Pulmonary artery endothelial cell (primary cell): ENCODE measurements around the gene RAI1. TPM values are rescaled to one million over a fixed set of nuclear protein-coding genes. Genes with fewer than 3 reads are reported as not detected.

Experiments
- DNase-seq: peaks from one replicate; pipeline ENCODE4 v3.0.0-alpha.2; 2011; ENCODE audit warnings: low read depth, low spot score
- total RNA-seq: library from RNA; depleted of rRNA; stranded (reverse); fragments of >200 nt; gene quantifications from 2 replicates; pipeline ENCODE4 v1.2.3, GENCODE V29; 2014

The RAI1 gene
- total RNA-seq, 1 donor from 2014 or later = 9.5 TPM

DNA sequence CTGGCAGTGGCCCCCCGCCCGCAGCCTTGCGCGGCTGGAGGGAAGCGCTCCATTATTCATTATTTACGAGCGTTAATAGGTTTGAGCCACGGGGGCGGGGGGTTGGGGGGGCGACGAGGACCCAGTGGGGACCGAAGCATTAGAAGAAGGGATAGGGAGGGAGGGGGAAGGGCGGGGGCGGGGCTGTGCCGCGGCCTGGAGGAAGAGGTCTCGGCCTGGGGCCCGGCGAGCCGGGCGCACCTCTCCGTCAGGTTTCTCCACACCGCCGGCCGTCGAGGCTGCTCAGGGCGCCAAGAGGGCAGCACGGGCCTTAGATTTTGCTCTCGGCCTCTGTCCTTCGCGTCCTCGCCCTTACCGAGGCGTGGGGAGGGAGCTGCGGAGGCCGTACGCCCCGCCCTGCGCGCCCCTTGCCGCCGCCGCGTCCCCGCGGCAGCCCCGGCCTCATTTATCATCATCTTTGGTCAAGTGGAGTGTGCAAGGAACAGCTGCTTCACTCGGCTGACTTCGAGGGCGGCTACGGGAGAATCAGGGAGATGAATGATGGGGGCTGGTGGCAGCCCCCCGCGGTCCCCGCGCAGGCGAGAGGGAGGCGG lies 101.4 kb downstream of the RAI1 start:
- DNase-seq = no peak

- DNase-seq = no peak
These were observed 102.0 kb downstream of the RAI1 start for GRCh38 chr17:17783116-17783824.

GRCh38 chr17:17783825-17784656 lies 102.8 kb downstream of the RAI1 start:
- no peak for DNase-seq

DNA sequence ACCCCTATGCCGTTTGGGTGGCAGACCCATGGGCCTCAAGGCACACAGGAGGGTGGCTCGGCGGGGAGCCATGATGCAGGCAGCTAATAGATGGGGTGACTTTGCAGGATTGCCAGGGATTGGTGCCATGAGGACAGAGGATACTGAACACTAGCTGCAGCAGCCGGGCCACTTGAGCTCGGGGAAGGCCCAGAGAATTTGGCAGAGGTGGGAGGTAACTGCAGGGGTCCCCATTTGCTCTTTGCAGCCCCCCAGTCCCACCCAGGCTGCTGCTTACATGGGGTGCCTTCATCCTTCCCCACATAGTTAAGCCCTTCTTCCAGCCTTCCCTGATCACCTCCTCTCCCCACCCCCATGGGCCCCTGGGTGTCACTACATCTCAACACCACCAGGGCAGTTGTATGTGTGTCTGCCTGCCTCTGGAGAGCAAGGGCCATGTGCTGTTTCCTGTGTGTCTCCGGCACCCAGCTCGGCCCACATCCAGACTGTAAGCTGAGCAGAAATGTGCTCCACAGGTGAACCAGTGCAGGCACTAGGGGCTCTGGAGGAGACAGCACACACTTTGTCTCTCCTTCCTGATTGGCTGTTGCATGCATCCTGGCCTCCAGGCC lies 103.5 kb downstream of the RAI1 start:
- DNase-seq = no peak

DNA sequence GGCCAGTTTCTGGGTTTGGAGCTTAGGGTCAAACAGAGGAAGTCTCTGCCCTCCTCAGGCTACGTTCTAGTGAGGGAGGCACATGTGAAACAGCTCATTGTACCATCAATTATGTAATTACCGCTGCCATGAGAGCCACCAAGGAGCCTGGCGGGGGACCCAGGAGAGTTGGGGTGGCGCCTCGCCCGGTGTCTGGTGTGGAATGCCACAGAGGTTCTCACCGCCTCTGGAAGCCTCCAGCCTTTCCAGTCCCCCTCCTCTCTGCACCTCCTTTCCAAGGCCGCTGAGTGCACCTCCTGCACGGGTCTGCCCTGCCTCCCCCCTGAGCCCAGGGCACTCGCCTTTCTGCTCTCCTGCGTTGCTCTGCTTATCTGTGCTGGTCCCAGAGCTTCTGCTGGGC lies 104.1 kb downstream of the RAI1 start:
- DNase-seq = no peak

- DNase-seq = no peak
These were observed 105.7 kb downstream of the RAI1 start for GRCh38 chr17:17786998-17787397.

DNA sequence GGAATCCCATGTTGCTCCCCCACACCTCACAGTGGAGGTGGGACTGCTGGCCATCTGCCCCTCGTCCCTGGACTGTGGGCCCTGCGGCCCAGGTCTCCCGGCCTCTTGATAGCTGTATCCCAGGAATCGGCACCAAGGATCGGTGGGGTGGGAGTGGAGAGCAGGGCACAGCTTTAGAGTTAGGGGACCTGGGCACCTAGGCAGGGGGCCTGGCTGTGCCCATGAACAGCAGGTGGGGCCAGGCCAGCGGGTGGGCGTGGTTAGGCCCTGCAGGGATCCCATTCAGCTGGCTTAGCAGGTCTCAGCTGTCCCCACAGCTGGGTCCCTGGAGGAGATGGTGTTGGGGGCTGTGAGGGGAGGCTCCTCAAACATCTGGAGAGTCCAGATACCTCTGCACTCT lies 106.3 kb downstream of the RAI1 start:
- no peak for DNase-seq

GRCh38 chr17:17788967-17789366 lies 107.7 kb downstream of the RAI1 start:
- no peak for DNase-seq

DNA sequence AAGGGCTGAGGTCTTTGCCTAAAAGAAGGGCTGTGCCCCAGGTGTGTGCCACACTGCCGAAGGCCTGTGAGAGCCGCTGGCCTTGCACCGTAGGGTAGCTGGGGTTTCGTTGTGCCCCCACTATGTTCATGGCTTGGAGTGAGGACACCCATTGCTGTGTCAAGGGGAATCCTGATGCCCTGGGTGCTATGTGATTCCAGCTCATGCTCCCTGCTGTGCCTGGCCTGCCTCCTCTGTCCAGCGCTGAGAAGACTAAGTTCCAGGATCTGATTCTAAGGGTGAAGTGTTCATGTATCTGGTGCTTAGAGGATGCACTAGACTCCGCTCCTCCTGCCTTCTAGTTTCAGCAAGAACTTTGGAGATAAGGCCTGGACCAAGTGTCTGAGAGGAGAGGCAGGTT lies 108.2 kb downstream of the RAI1 start:
- no peak for DNase-seq

GRCh38 chr17:17789828-17790636 lies 108.8 kb downstream of the RAI1 start:
- no peak for DNase-seq

- no peak for DNase-seq
These were observed 109.6 kb downstream of the RAI1 start for GRCh38 chr17:17790637-17791464.

DNA sequence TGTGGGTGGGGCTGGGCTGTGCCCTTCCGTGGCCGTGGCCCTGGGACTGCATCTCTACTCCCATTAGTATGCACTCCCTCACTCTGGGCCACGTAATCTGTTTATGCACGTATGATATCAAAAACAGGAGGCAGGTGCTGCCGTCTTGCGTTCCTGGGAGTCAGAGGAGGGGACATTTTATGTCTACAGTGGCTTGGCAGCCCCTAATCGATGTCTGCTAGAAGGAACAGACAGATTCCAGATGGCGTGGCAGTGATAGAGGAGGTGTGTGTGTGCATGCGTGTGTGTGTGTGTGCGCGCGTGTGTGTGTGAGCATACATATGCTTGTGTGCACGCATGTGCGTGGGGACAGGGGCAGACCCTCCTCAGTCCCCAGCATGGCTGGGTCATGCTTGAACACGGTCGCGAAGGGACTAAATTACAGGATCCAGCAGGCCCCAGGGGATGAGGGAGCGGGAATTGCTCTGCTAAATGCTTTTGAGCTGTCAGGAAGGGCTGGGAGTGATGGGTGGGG lies 110.8 kb downstream of the RAI1 start:
- no peak for DNase-seq

- DNase-seq = peak; percentile 29
These were observed 111.5 kb downstream of the RAI1 start for GRCh38 chr17:17792551-17793377.

DNA sequence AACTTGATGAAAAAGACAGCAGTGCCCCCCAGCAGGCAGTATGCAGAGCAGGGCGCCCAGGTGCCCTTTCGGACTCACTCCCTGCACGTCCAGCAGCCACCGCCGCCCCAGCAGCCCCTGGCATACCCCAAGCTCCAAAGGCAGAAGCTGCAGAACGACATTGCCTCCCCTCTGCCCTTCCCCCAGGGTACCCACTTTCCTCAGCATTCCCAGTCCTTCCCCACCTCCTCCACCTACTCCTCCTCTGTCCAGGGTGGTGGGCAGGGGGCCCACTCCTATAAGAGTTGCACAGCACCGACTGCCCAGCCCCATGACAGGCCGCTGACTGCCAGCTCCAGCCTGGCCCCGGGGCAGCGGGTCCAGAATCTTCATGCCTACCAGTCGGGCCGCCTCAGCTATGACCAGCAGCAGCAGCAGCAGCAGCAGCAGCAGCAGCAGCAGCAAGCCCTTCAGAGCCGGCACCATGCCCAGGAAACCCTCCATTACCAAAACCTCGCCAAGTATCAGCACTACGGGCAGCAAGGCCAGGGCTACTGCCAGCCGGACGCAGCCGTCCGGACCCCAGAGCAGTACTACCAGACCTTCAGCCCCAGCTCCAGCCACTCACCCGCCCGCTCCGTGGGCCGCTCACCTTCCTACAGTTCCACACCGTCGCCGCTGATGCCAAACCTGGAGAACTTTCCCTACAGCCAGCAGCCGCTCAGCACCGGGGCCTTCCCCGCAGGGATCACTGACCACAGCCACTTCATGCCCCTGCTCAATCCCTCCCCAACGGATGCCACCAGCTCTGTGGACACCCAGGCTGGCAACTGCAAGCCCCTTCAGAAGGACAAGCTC lies 112.3 kb downstream of the RAI1 start:
- DNase-seq = no peak

- no peak for DNase-seq
These were observed 113.1 kb downstream of the RAI1 start for GRCh38 chr17:17794382-17794781.

DNA sequence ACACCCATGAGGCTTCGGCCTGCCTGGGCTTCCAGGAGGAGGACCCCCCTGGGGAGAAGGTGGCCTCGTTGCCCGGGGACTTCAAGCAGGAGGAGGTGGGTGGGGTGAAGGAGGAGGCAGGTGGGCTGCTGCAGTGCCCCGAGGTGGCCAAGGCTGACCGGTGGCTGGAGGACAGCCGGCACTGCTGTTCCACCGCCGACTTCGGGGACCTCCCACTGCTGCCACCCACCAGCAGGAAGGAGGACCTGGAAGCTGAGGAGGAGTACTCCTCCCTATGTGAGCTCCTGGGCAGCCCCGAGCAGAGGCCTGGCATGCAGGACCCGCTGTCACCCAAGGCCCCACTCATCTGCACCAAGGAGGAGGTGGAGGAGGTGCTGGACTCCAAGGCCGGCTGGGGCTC lies 114.0 kb downstream of the RAI1 start:
- DNase-seq = no peak

- DNase-seq = no peak
These were observed 114.9 kb downstream of the RAI1 start for GRCh38 chr17:17795946-17796786.

- no peak for DNase-seq
These were observed 115.5 kb downstream of the RAI1 start for GRCh38 chr17:17796787-17797061.
